SK-N-SH treated with all-trans-retinoic acid at 6 μM for 48 hours (cell line): Measurements from ENCODE around the gene DNASE1L2.

Experiments
- ARNTL ChIP-seq: fragments of 450-650 bp; formaldehyde crosslinking; IDR thresholded peaks from 2 replicates; pipeline ENCODE4 v1.5.0; 2020; ENCODE audit warnings: low read depth, mild to moderate bottlenecking, moderate library complexity, borderline replicate concordance
- BACH2 ChIP-seq: fragments of 250-450 bp; sonication (Bioruptor Pico); IDR thresholded peaks from 2 replicates; pipeline ENCODE4 v1.9.0; 2021; ENCODE audit warnings: mild to moderate bottlenecking, borderline replicate concordance
- ISL1 ChIP-seq: fragments of 250-450 bp; sonication (Bioruptor Pico); IDR thresholded peaks from 2 replicates; pipeline ENCODE4 v2.1.2; 2022; ENCODE audit warnings: mild to moderate bottlenecking, moderate library complexity
- PATZ1 ChIP-seq: fragments of 250-450 bp; sonication (Bioruptor Pico); IDR thresholded peaks from 2 replicates; pipeline ENCODE4 v1.8.0; 2020; ENCODE audit warnings: mild to moderate bottlenecking, moderate library complexity, borderline replicate concordance
- POU6F1 ChIP-seq: fragments of 250-450 bp; sonication (Bioruptor Pico); IDR thresholded peaks from 2 replicates; pipeline ENCODE4 v1.8.0; 2021; ENCODE audit warnings: low read depth, mild to moderate bottlenecking, moderate library complexity, borderline replicate concordance
- RARB ChIP-seq: fragments of 250-450 bp; sonication (Bioruptor Pico); IDR thresholded peaks from 2 replicates; pipeline ENCODE4 v1.8.0; 2021; ENCODE audit warnings: mild to moderate bottlenecking, moderate library complexity
- TCF4 ChIP-seq: fragments of 250-450 bp; sonication (Bioruptor Pico); IDR thresholded peaks from 2 replicates; pipeline ENCODE4 v1.8.0; 2021; ENCODE audit warnings: mild to moderate bottlenecking, moderate library complexity, borderline replicate concordance

- TF ChIP-seq POU6F1 (CRISPR knock-in tag) (no peak), ARNTL (no peak), ISL1 (CRISPR knock-in tag) (no peak), PATZ1 (CRISPR knock-in tag) (no peak), BACH2 (CRISPR knock-in tag) (no peak), TCF4 (no peak), RARB (no peak)
Observed at GRCh38 chr16:2244926-2245795, 8.9 kb downstream of the DNASE1L2 start.
